Ishikawa (cell line): ENCODE results near the gene NACC2.

Source experiments
- CEBPB ChIP-seq: IDR thresholded peaks from 2 replicates; pipeline ENCODE4 v1.6.1; 2012
- CREB1 ChIP-seq: IDR thresholded peaks from 2 replicates; pipeline ENCODE4 v1.6.1; 2012; ENCODE audit warnings: low read depth
- EGR1 ChIP-seq: IDR thresholded peaks from 2 replicates; pipeline ENCODE4 v1.6.1; 2012
- EP300 ChIP-seq: IDR thresholded peaks from 2 replicates; pipeline ENCODE4 v1.6.1; 2012; ENCODE audit warnings: borderline replicate concordance
- FOXM1 ChIP-seq: IDR thresholded peaks from 2 replicates; pipeline ENCODE4 v1.6.1; 2012; ENCODE audit warnings: low read depth, borderline replicate concordance
- MAX ChIP-seq: IDR thresholded peaks from 2 replicates; pipeline ENCODE4 v1.6.1; 2012
- NFIC ChIP-seq: IDR thresholded peaks from 2 replicates; pipeline ENCODE4 v1.6.1; 2012
- RAD21 ChIP-seq: IDR thresholded peaks from 2 replicates; pipeline ENCODE4 v1.6.1; 2012; ENCODE audit warnings: low read depth
- REST ChIP-seq: IDR thresholded peaks from 2 replicates; pipeline ENCODE4 v1.6.1; 2012; ENCODE audit warnings: low read depth, mild to moderate bottlenecking
- TAF1 ChIP-seq: IDR thresholded peaks from 2 replicates; pipeline ENCODE4 v1.6.1; 2012; ENCODE audit warnings: low read depth, mild to moderate bottlenecking
- TCF12 ChIP-seq: IDR thresholded peaks from 2 replicates; pipeline ENCODE4 v1.6.1; 2012; ENCODE audit warnings: low read depth
- TEAD4 ChIP-seq: IDR thresholded peaks from 2 replicates; pipeline ENCODE4 v1.6.1; 2012
- YY1 ChIP-seq: IDR thresholded peaks from 2 replicates; pipeline ENCODE4 v1.6.1; 2012; ENCODE audit warnings: low read depth
- ZBTB7A ChIP-seq: IDR thresholded peaks from 2 replicates; pipeline ENCODE4 v1.6.1; 2012; ENCODE audit warnings: low read depth
- TF ChIP-seq, protein P1 (sequence below): IDR thresholded peaks from 2 replicates; pipeline ENCODE4 v1.6.1; 2012

Gene NACC2

GRCh38 chr9:136062657-136063439 lies 32.2 kb downstream of the NACC2 start:
- TF ChIP-seq FOXM1 (no peak), CEBPB (no peak), EP300 (no peak), CREB1 (no peak), EGR1 (no peak), TCF12 (no peak)

DNA sequence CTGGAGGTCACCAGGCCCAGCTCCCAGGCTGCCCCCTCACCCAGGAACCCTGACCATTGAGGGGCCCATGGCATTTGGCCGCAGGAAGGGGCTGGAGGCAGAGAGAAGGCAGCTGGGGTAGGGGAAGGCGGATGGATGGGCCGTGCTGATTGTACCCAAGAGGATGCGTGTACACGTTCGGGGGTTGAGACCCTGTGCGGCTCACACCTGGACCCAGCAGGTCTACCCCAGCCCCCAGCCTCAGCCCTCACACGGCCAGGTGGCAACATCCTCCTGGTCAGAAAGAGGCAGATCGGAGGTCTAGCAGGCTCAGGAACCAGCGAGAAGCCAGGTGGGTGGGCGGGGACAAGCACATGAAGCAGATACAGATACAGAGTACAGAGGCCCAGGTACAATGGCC lies 33.7 kb downstream of the NACC2 start:
- TF ChIP-seq YY1 = no peak
- TF ChIP-seq, protein P1, sequence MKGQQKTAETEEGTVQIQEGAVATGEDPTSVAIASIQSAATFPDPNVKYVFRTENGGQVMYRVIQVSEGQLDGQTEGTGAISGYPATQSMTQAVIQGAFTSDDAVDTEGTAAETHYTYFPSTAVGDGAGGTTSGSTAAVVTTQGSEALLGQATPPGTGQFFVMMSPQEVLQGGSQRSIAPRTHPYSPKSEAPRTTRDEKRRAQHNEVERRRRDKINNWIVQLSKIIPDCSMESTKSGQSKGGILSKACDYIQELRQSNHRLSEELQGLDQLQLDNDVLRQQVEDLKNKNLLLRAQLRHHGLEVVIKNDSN = no peak
- TF ChIP-seq ZBTB7A = no peak
- TF ChIP-seq TCF12 = no peak
- TF ChIP-seq CEBPB = no peak
- TF ChIP-seq EP300 = no peak
- no peak for TF ChIP-seq REST
- TF ChIP-seq MAX = no peak

DNA sequence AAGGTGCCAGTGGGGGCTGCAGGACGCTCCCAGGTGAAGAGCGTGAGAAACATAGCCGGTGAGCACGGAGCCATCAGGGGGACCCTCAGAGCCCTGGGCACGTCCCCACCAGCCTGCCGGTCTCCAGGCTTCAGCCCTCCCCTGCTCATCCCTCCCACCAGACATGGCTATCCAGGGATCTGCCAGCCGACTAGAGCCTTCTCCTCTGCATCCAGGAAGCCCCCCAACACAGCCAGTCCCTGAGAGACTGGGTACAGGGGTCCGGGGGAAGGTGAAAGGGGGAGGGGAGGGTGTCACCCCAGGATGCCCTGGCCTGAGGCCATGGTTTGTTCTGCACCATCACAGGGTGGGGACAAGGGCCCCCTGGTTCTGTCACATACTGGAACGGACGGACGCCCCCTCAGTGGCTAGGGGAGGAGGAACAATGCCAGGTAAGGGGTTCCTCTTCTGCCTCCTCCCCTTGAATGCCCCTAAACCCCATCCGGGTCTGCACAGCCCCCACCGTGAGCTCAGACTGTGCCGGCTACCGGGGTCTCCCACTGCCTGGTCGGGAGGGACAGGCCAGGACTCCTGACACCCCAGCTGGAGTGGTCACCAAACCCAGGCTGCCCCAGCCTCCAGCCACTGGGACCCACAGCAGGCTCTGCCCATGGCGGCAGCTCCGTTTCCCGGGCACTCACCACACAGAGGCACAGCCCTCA lies 34.3 kb downstream of the NACC2 start:
- no peak for TF ChIP-seq EP300
- TF ChIP-seq ZBTB7A = no peak
- TF ChIP-seq CREB1 = no peak
- no peak for TF ChIP-seq EGR1
- no peak for TF ChIP-seq FOXM1
- TF ChIP-seq REST = no peak
- TF ChIP-seq TCF12 = no peak
- no peak for TF ChIP-seq CEBPB

DNA sequence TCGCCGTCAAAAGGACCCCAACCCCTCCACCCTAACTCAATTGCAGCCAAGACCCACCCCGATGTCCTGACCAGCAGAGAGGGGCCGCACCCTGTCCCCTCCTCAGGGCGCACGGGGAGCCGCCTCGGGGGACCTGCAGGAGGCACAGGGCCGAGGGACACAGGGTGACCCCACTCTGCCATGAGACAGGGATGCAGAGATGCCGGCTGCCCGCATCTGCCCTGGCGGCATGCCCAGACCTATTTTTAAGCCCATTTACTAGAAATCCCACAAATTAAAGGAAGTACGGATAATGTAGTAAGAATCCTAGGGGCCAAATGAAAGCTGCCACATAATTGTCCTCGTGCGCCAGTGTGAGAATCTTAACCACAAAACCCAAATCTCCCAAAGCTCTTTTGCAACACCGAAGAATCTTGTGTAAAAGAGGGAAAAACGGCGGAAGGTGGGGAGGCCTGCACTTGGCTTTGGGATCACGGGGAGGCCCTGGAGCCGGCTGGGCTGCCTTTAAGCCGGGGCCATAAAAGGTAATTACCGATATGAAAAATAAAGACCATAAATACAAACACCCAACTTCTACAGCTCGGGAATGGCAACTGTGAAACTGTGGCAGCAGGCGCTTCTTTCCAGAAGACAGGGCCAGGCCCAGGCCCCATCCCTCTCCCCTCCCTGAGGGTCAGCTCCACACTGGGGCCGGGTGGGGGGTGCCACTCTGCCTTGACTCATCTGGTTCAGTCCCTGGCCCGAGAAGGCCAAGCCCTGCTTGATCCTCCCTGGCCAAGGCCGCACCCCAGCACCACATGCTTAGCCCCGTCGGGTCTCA lies 35.0 kb downstream of the NACC2 start:
- no peak for TF ChIP-seq TAF1
- TF ChIP-seq YY1 = no peak
- TF ChIP-seq NFIC = no peak
- TF ChIP-seq FOXM1 = no peak
- TF ChIP-seq, protein P1 = no peak
- TF ChIP-seq REST = no peak
- TF ChIP-seq EGR1 = no peak
- no peak for TF ChIP-seq EP300
- TF ChIP-seq RAD21 = no peak
- no peak for TF ChIP-seq CREB1
- TF ChIP-seq TCF12 = no peak
- TF ChIP-seq TEAD4 = no peak
- no peak for TF ChIP-seq CEBPB
